Mesenchymal stem cell (in vitro differentiated cells and primary cell): ENCODE results near the gene CCDC92.

Experiments used
- DNase-seq: peaks from one replicate; pipeline ENCODE4 v3.0.0-alpha.2; 2013
- H2AFZ ChIP-seq: one replicate; pipeline ENCODE4 v1.6.1; 2013; ENCODE audit warnings: low read depth, mild to moderate bottlenecking, control low read depth, inconsistent platforms, low read length, moderate library complexity
- H2AK5ac ChIP-seq: 2 replicates; pipeline ENCODE4 v1.6.1; 2013; ENCODE audit warnings: low read length, moderate library complexity, mild to moderate bottlenecking, inconsistent platforms; ENCODE audit not compliant: severe bottlenecking
- H2BK120ac ChIP-seq: one replicate; pipeline ENCODE4 v1.6.1; 2013; ENCODE audit warnings: low read depth, mild to moderate bottlenecking, inconsistent platforms, low read length, moderate library complexity
- H2BK12ac ChIP-seq, 2 experiments: one replicate each; pipeline ENCODE4 v1.6.1; 2013; ENCODE audit warnings: inconsistent platforms in 2 of 2, low read length in 2 of 2, mild to moderate bottlenecking in 2 of 2, moderate library complexity in 2 of 2, control low read depth in 1 of 2
- H2BK15ac ChIP-seq: one replicate; pipeline ENCODE4 v1.6.1; 2013; ENCODE audit warnings: mild to moderate bottlenecking, low read depth, inconsistent platforms; ENCODE audit not compliant: poor library complexity, severe bottlenecking
- H2BK5ac ChIP-seq: 2 replicates; pipeline ENCODE4 v1.6.1; 2013; ENCODE audit warnings: low read depth, mild to moderate bottlenecking, low read length, control low read depth, inconsistent platforms; ENCODE audit not compliant: poor library complexity, severe bottlenecking
- H3K14ac ChIP-seq, 2 experiments: one replicate each; pipeline ENCODE4 v1.6.1; 2013; ENCODE audit warnings: inconsistent platforms in 2 of 2, low read length in 2 of 2, control low read depth in 1 of 2, mild to moderate bottlenecking in 1 of 2, moderate library complexity in 1 of 2
- H3K18ac ChIP-seq, 2 experiments: one replicate each; pipeline ENCODE4 v1.6.1; 2013; ENCODE audit warnings: inconsistent platforms in 2 of 2, low read length in 2 of 2, control low read depth in 1 of 2, low read depth in 1 of 2, mild to moderate bottlenecking in 1 of 2
- H3K23ac ChIP-seq, 2 experiments: one replicate each; pipeline ENCODE4 v1.6.1; 2013; ENCODE audit warnings: inconsistent platforms in 2 of 2, low read length in 2 of 2, mild to moderate bottlenecking in 2 of 2, moderate library complexity in 2 of 2, control low read depth in 1 of 2
- H3K27ac ChIP-seq: 2 replicates; pipeline ENCODE4 v1.5.1; 2013; ENCODE audit warnings: mild to moderate bottlenecking, moderate library complexity, low read length, control low read depth, inconsistent platforms; ENCODE audit not compliant: poor library complexity, severe bottlenecking
- H3K27me3 ChIP-seq, 2 experiments: 2 replicates each; pipeline versions ENCODE4 v1.6.1 to v1.7.0; 2013; ENCODE audit warnings: low read length in 2 of 2, mild to moderate bottlenecking in 2 of 2, moderate library complexity in 2 of 2, control low read depth in 1 of 2, inconsistent platforms in 1 of 2; ENCODE audit not compliant: control insufficient read depth in 1 of 2, insufficient read depth in 1 of 2
- H3K36me3 ChIP-seq, 2 experiments: 2 replicates each; pipeline versions ENCODE4 v1.6.1 to v1.7.0; 2013; ENCODE audit warnings: low read length in 2 of 2, control low read depth in 1 of 2, inconsistent platforms in 1 of 2, low read depth in 1 of 2, mild to moderate bottlenecking in 1 of 2; ENCODE audit not compliant: insufficient read depth in 2 of 2, control insufficient read depth in 1 of 2
- H3K4ac ChIP-seq, 2 experiments: one replicate each; pipeline ENCODE4 v1.6.1; 2013; ENCODE audit warnings: inconsistent platforms in 2 of 2, low read length in 2 of 2, mild to moderate bottlenecking in 2 of 2, moderate library complexity in 2 of 2, control low read depth in 1 of 2, low read depth in 1 of 2
- H3K4me1 ChIP-seq: 2 replicates; pipeline ENCODE4 v1.6.1; 2013; ENCODE audit warnings: low read depth, low read length, control low read depth; ENCODE audit not compliant: control insufficient read depth, insufficient read depth
- H3K4me2 ChIP-seq: 2 replicates; pipeline ENCODE4 v1.6.1; 2013; ENCODE audit warnings: low read length, mild to moderate bottlenecking, inconsistent platforms; ENCODE audit not compliant: poor library complexity, severe bottlenecking
- H3K4me3 ChIP-seq, 2 experiments: 2 replicates each; pipeline versions ENCODE4 v1.5.1 to v1.7.0; 2013; ENCODE audit warnings: low read length in 2 of 2, mild to moderate bottlenecking in 2 of 2, control low read depth in 1 of 2, low read depth in 1 of 2; ENCODE audit not compliant: insufficient read depth in 1 of 2
- H3K79me1 ChIP-seq: replicated peaks from 2 replicates; pipeline ENCODE4 v1.6.1; 2013; ENCODE audit warnings: mild to moderate bottlenecking, control low read depth, low read length, inconsistent platforms; ENCODE audit not compliant: poor library complexity, severe bottlenecking
- H3K9ac ChIP-seq: 2 replicates; pipeline ENCODE4 v1.7.0; 2013; ENCODE audit warnings: mild to moderate bottlenecking, low read length, moderate library complexity
- H3K9me3 ChIP-seq: 2 replicates; pipeline ENCODE4 v1.7.0; 2013; ENCODE audit warnings: mild to moderate bottlenecking, low read length; ENCODE audit not compliant: control insufficient read depth
- H4K8ac ChIP-seq: one replicate; pipeline ENCODE4 v1.6.1; 2013; ENCODE audit warnings: inconsistent platforms, mild to moderate bottlenecking, low read length, moderate library complexity
- H4K91ac ChIP-seq: one replicate; pipeline ENCODE4 v1.6.1; 2013; ENCODE audit warnings: mild to moderate bottlenecking, low read length, inconsistent platforms
- WGBS: methylation state at CpG from one replicate; pipeline ENCODE4 v1.1.7; 2013; ENCODE audit warnings: mixed read lengths; 5-methylcytosine and 5-hydroxymethylcytosine counted together

CCDC92 gene

GRCh38 chr12:123890536-123890902 is 82.1 kb downstream of the CCDC92 start:
- no peak overlapping the region for H2AK5ac ChIP-seq
- H3K4me3 ChIP-seq = no peak overlapping the region
- H2BK12ac ChIP-seq = no peak overlapping the region
- H2BK5ac ChIP-seq = no peak overlapping the region
- 77% methylated on average over 10 of the region's 10 CpGs for WGBS
- no peak for DNase-seq
- H3K9ac ChIP-seq = no peak overlapping the region
- no peak overlapping the region for H3K23ac ChIP-seq
- H3K14ac ChIP-seq = no peak overlapping the region
- no peak overlapping the region for H4K91ac ChIP-seq
- peaks cover 6% of the 10 kb centered on the region for H3K4me1 ChIP-seq
- no peak overlapping the region for H3K27ac ChIP-seq
- H3K79me1 ChIP-seq = no peaks in the 10 kb centered on the region
- H2AFZ ChIP-seq = no peak overlapping the region
- H3K18ac ChIP-seq = no peak overlapping the region
- no peak overlapping the region for H3K4me2 ChIP-seq
- no peak overlapping the region for H3K4ac ChIP-seq
- no peaks in the 10 kb centered on the region for H3K36me3 ChIP-seq
- H3K9me3 ChIP-seq = peaks cover 2% of the 10 kb centered on the region
- H2BK120ac ChIP-seq = no peak overlapping the region
- peaks cover 46 to 59% of the 10 kb centered on the region in 2 experiments for H3K27me3 ChIP-seq
- no peak overlapping the region for H4K8ac ChIP-seq
- H2BK15ac ChIP-seq = no peak overlapping the region

- H3K4ac ChIP-seq = no peak overlapping the region
- no peak for DNase-seq
- H3K4me3 ChIP-seq = no peak overlapping the region
- H3K23ac ChIP-seq = no peak overlapping the region
- no peak overlapping the region for H4K8ac ChIP-seq
- 75% methylated on average over 11 of the region's 12 CpGs for WGBS
- H2BK12ac ChIP-seq = no peak overlapping the region
- no peak overlapping the region for H3K27ac ChIP-seq
- H3K36me3 ChIP-seq = no peaks in the 10 kb centered on the region
- no peaks in the 10 kb centered on the region for H3K79me1 ChIP-seq
- H2AFZ ChIP-seq = no peak overlapping the region
- no peak overlapping the region for H2BK15ac ChIP-seq
- peaks cover 5% of the 10 kb centered on the region for H3K9me3 ChIP-seq
- peaks cover 46 to 64% of the 10 kb centered on the region in 2 experiments for H3K27me3 ChIP-seq
- no peak overlapping the region for H3K9ac ChIP-seq
- H2BK120ac ChIP-seq = no peak overlapping the region
- H3K18ac ChIP-seq = no peak overlapping the region
- no peak overlapping the region for H4K91ac ChIP-seq
- peaks cover 6% of the 10 kb centered on the region for H3K4me1 ChIP-seq
- H3K4me2 ChIP-seq = no peak overlapping the region
- no peak overlapping the region for H2BK5ac ChIP-seq
- H3K14ac ChIP-seq = no peak overlapping the region
- H2AK5ac ChIP-seq = no peak overlapping the region
Measured at GRCh38 chr12:123889848-123890535, 82.6 kb downstream of the CCDC92 start.

- H3K36me3 ChIP-seq = no peaks in the 10 kb centered on the region
- H3K9ac ChIP-seq = no peak overlapping the region
- no peak overlapping the region for H4K8ac ChIP-seq
- no peak overlapping the region for H2BK120ac ChIP-seq
- H3K4me3 ChIP-seq = no peak overlapping the region
- H3K14ac ChIP-seq = no peak overlapping the region
- peaks cover 48 to 72% of the 10 kb centered on the region in 2 experiments for H3K27me3 ChIP-seq
- no peak overlapping the region for H3K4ac ChIP-seq
- H3K4me1 ChIP-seq = peaks cover 6% of the 10 kb centered on the region
- H3K18ac ChIP-seq = no peak overlapping the region
- WGBS = 89% methylated on average over 12 of the region's 12 CpGs
- no peaks in the 10 kb centered on the region for H3K79me1 ChIP-seq
- H2AFZ ChIP-seq = no peak overlapping the region
- DNase-seq = no peak
- H3K4me2 ChIP-seq = no peak overlapping the region
- H3K27ac ChIP-seq = no peak overlapping the region
- no peak overlapping the region for H2BK15ac ChIP-seq
- H2AK5ac ChIP-seq = no peak overlapping the region
- no peak overlapping the region for H2BK5ac ChIP-seq
- no peak overlapping the region for H3K23ac ChIP-seq
- no peak overlapping the region for H4K91ac ChIP-seq
- H3K9me3 ChIP-seq = peaks cover 5% of the 10 kb centered on the region
- no peak overlapping the region for H2BK12ac ChIP-seq
Measured at GRCh38 chr12:123888989-123889388, 83.6 kb downstream of the CCDC92 start.

GRCh38 chr12:123886931-123887582 is 85.6 kb downstream of the CCDC92 start:
- Histone ChIP-seq H3K4me3 (no peak overlapping the region), H3K27ac (no peak overlapping the region), H4K8ac (no peak overlapping the region), H2BK12ac (no peak overlapping the region), H3K4me2 (no peak overlapping the region), H2AK5ac (no peak overlapping the region), H3K14ac (no peak overlapping the region), H3K18ac (no peak overlapping the region), H2BK120ac (no peak overlapping the region), H3K9ac (no peak overlapping the region), H2BK15ac (no peak overlapping the region), H3K27me3 (peaks cover 60 to 68% of the 10 kb centered on the region in 2 experiments), H3K79me1 (no peaks in the 10 kb centered on the region), H3K36me3 (no peaks in the 10 kb centered on the region), H3K9me3 (peaks cover 5% of the 10 kb centered on the region), H2BK5ac (no peak overlapping the region), H2AFZ (no peak overlapping the region), H3K4ac (no peak overlapping the region), H3K23ac (no peak overlapping the region), H4K91ac (no peak overlapping the region), H3K4me1 (peaks cover 6% of the 10 kb centered on the region)
- WGBS = 86% methylated on average over 22 of the region's 22 CpGs
- no peak for DNase-seq
